T47D (cell line): ENCODE measurements around the gene ICAM5.
A peak's percentile ranks its signal among the peaks of the same experiment; 100 is the strongest.

Experiments
- DNase-seq, 2 experiments: peaks; one replicate each; pipeline versions ENCODE4 v3.0.0 to v3.0.0-alpha.2; 2011 to 2012; ENCODE audit warnings: low read depth in 1 of 2, low spot score in 1 of 2
- JUND ChIP-seq: IDR thresholded peaks from 2 replicates; pipeline ENCODE4 v1.6.1; 2012; ENCODE audit warnings: low read depth
- in situ Hi-C: cut with HindIII; loops from 2 replicates; pipeline ENCODE4 v1.10.0; 2016; ENCODE audit warnings: low sequenced_read_pairs, low pct_unique_long_range_greater_than_20kb

Gene ICAM5

DNA sequence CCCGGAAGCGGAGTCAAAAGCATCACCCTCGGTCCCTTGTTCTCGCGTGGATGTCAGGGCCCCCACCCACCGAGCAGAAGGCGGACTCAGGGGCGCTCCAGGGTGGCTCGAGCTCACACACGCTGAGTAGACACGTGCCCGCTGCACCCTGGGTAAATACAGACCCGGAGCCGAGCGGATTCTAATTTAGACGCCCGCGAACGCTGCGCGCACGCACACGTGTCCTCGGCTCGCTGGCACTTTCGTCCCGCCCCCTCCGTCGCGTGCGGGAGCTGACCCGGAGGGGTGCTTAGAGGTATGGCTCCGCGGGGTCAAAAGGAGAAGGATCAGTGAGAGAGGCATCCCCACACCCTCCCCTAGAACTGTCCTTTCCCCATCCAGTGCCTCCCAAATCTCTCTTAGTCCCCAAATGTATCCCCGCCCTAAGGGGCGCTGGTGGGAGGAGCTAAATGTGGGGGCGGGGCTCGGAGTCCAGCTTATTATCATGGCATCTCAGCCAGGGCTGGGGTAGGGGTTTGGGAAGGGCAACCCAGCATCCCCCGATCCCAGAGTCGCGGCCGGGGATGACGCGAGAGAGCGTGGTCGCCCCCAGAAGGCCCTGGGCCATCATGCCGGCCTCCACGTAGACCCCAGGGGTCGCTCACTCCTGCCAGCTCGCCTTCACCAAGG is 451 bp upstream of the ICAM5 start:
- in situ Hi-C loops: no loop called here
- TF ChIP-seq JUND: no peak
- DNase-seq: peak in 1 of 2 experiments; percentile 65

GRCh38 chr19:10290357-10290875 is 664 bp downstream of the ICAM5 start:
- TF ChIP-seq JUND: no peak
- DNase-seq: no peak
- in situ Hi-C loops: no loop called here

DNA sequence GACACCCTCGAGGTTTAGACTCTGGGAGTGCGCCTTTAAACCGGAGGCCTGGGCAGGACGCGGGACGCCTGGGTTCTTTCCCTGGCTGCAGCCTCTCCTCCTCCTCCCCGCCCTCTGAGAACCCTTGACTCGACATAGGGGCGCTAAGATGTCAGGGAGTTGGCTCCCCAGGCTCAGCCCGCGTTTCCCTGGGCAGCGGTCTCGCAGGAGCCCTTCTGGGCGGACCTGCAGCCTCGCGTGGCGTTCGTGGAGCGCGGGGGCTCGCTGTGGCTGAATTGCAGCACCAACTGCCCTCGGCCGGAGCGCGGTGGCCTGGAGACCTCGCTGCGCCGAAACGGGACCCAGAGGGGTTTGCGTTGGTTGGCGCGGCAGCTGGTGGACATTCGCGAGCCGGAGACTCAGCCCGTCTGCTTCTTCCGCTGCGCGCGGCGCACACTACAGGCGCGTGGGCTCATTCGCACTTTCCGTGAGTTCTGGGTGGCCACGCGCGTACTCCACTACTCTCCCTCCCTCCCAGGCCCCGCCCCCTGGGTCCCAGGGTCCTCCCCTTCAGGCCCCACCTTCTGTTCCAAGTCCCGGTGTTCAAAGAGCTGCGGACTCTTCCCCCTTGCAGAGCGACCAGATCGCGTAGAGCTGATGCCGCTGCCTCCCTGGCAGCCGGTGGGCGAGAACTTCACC is 1.3 kb downstream of the ICAM5 start:
- in situ Hi-C loops: no loop called here
- TF ChIP-seq JUND: no peak
- peak; percentile 79 to 81 for DNase-seq

- TF ChIP-seq JUND: no peak
- in situ Hi-C loops: no loop called here
- DNase-seq: no peak
Observed at GRCh38 chr19:10291554-10292205, 1.9 kb downstream of the ICAM5 start.

- in situ Hi-C loops: no loop called here
- peak; percentile 82 to 90 for DNase-seq
- TF ChIP-seq JUND: no peak
Observed at GRCh38 chr19:10292206-10292788, 2.5 kb downstream of the ICAM5 start.

DNA sequence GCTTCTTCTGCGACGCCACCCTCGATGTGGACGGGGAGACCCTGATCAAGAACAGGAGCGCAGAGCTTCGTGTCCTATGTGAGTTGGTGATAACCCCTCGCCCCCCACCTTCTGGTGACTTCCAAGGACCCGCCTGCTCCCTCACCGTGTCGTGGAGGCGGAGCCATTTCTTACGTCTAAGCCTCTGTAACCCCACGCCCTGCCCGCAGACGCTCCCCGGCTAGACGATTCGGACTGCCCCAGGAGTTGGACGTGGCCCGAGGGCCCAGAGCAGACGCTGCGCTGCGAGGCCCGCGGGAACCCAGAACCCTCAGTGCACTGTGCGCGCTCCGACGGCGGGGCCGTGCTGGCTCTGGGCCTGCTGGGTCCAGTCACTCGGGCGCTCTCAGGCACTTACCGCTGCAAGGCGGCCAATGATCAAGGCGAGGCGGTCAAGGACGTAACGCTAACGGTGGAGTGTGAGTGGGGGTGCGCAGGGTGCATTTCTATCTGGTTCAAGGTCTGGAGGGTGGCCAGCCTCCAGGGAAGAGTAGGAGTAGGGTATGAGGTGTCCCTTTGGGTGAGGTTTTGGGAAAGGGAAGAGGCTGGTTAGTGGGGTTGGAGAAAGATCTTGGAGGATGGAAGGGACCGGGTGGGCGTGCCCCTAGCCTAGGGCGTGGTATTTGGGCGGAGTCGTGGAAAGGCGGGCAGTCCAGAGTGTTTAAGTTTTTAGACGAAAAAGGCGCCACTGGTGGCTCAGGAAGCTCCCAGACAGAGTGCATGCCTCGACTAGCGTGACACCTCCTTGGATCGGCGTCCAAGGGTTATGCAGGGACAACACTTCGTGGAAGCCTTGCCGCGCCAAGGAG is 3.3 kb downstream of the ICAM5 start:
- no peak for TF ChIP-seq JUND
- in situ Hi-C loops: no loop called here
- no peak for DNase-seq

GRCh38 chr19:10293637-10294367 is 4.0 kb downstream of the ICAM5 start:
- in situ Hi-C loops: no loop called here
- DNase-seq: no peak

GRCh38 chr19:10294368-10294697 is 4.6 kb downstream of the ICAM5 start:
- in situ Hi-C loops: no loop called here
- no peak for DNase-seq
- TF ChIP-seq JUND: no peak

More at GRCh38 chr19:10293637-10294367, 4.0 kb downstream of the ICAM5 start:
- no peak for TF ChIP-seq JUND

DNA sequence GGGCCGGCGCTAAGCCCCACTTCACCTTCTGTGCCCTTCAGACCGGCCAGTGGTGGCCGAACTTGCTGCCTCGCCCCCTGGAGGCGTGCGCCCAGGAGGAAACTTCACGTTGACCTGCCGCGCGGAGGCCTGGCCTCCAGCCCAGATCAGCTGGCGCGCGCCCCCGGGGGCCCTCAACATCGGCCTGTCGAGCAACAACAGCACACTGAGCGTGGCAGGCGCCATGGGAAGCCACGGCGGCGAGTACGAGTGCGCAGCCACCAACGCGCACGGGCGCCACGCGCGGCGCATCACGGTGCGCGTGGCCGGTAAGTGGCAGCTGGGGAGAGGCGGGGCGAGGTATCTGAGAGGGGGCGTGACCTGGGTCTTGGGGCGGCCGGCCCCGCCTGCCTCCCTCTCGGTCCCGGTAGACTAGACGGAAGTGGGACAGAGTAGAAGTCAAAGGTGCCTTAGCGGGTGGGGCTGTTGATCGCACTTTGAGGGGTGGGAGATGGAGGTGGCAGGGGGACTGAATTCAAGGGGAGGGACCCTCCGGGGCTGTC is 5.6 kb downstream of the ICAM5 start:
- no peak for TF ChIP-seq JUND
- in situ Hi-C loops: no loop called here
- no peak for DNase-seq

GRCh38 chr19:10295847-10296591 is 6.3 kb downstream of the ICAM5 start:
- no peak for TF ChIP-seq JUND
- in situ Hi-C loops: no loop called here
- DNase-seq: no peak
